ENCODE measurements around the gene FGR. TPM values are rescaled to one million over a fixed set of nuclear protein-coding genes. Genes with fewer than 3 reads are reported as not detected.
A peak's percentile ranks its signal among the peaks of the same experiment; 100 is the strongest.

Gene FGR
- total and polyA plus RNA-seq, 2 experiments from 2014 or later: 0.53 to 0.56 TPM

DNA sequence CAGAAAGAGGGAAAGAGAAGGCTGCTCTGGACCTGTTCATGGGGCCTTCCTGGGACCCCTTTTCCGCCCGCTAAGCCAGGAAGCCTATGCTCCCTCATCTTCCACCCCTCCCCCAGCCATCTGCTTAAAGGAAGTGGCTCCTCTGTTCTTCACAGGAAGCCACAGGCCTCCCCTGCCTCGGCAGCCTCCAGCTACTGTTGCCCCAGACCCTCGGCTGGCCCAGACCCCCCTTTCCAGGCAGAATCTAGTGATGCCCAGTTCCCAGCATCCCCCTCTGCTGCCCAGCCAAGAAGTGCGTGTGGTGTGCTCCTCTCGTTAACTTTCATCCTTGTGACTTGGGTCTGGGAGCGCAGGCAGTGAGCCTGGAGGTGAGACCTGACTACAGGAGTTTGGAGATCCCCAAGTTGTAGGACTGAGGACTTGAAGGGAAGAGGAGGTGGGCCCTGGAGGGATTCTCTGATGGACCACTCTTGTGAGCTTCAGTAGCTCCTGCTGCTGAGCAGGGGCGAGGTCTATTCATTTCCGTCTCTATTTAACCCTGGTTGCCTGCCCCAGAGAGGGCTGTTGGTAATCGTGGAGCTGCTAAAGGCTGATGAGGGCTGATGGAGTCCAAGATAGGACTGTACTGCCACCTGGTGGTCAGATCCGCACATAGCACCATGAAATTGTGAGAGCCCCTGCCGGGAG lies 27.9 kb upstream of the FGR start:
- Mint-ChIP-seq H3K9me3 (no peaks in the 10 kb centered on the region), H3K36me3 (ENCODE audit: low read depth) (no peaks in the 10 kb centered on the region; the same call in 2 of the 3 replicates), H3K4me3 (no peak overlapping the region; the same call in 2 of the 3 replicates), H3K4me1 (peaks cover 33% of the 10 kb centered on the region), H3K27ac (peak overlapping the region; percentile 74; the same call in 1 of the 2 replicates), H3K27me3 (ENCODE audit: insufficient read depth, low read depth, poor library complexity) (peaks cover 14% of the 10 kb centered on the region)
- peak; percentile 95 to 96 for TF ChIP-seq CTCF (conservative IDR thresholded peaks at IDR 0.05; ENCODE audit: low read depth in 2 of 2)
- no peak for TF ChIP-seq ZNF462 (CRISPR knock-in tag; IDR thresholded peaks at IDR 0.05)
- H3K4me3 ChIP-seq: peak overlapping the region; percentile 31; the same call in 1 of the 2 replicates
- no peak overlapping the region for H3K27ac ChIP-seq (ENCODE audit: low read depth)
- ATAC-seq (peak; percentile 76), DNase-seq (ENCODE audit: low spot score) (peak; percentile 93)
- H2AFZ ChIP-seq: peak overlapping the region; percentile 84
- H3K4me1 ChIP-seq (ENCODE audit: insufficient read depth): peaks cover 17% of the 10 kb centered on the region
- H3K79me2 ChIP-seq (replicated peaks; ENCODE audit: insufficient read depth): no peaks in the 10 kb centered on the region
- H3K9me2 ChIP-seq (ENCODE audit: insufficient read depth): no peaks in the 10 kb centered on the region
- peaks cover 8% of the 10 kb centered on the region; the same call in 1 of the 2 replicates for H3K27me3 ChIP-seq (ENCODE audit: insufficient read depth)
- no peaks in the 10 kb centered on the region for H3K36me3 ChIP-seq (ENCODE audit: insufficient read depth)
- H4K20me1 ChIP-seq (replicated peaks; ENCODE audit: insufficient read depth): no peaks in the 10 kb centered on the region
- 0 out of 2 replicates have a peak, but pooled peaks cover 15% of the 10 kb centered on the region for H3F3A ChIP-seq (replicated peaks; ENCODE audit: low read depth)
- peak overlapping the region; percentile 63 for H3K4me2 ChIP-seq

All from GM23338 (cell line).